ENCODE results near the gene TNNT2. TPM values are rescaled to one million over a fixed set of nuclear protein-coding genes. Genes with fewer than 3 reads are reported as not detected.

The TNNT2 gene
- under 1 TPM; 0.31 to 0.58 TPM for total RNA-seq
- long read RNA-seq, partial matches to known transcripts, result 0 of 1 reads
- long read RNA-seq, other reads (novel, unspliced or antisense), result 1 of 1 reads

GRCh38 chr1:201377611-201378092, at the start of gene TNNT2:
Gene TNNT2 (minus strand): TSS chr1:201377680. CDS start chr1:201373254, 4,426 bp downstream.
- DNase-seq (no peak), ATAC-seq (no peak)
- intact Hi-C loops (cut with DNase I, micrococcal nuclease), result no loop called here

- DNase-seq (no peak), ATAC-seq (no peak)
- intact Hi-C loops (cut with DNase I, micrococcal nuclease), result no loop called here
These were observed 49.2 kb upstream of the TNNT2 start for GRCh38 chr1:201426479-201427310.

GRCh38 chr1:201424146-201424545, 46.7 kb upstream of the TNNT2 start:
- intact Hi-C loops (cut with DNase I, micrococcal nuclease), result no loop called here
- ATAC-seq, result no peak
- no peak for DNase-seq

GRCh38 chr1:201423655-201424054, 46.2 kb upstream of the TNNT2 start:
- DNase-seq, result no peak
- intact Hi-C loops (cut with DNase I, micrococcal nuclease), result no loop called here
- no peak for ATAC-seq

GRCh38 chr1:201422436-201423030, 45.1 kb upstream of the TNNT2 start:
- DNase-seq (no peak), ATAC-seq (no peak)
- intact Hi-C loops (cut with DNase I, micrococcal nuclease), result no loop called here

- no peak for ATAC-seq
- DNase-seq, result no peak
- intact Hi-C loops (cut with DNase I, micrococcal nuclease), result no loop called here
These were observed 44.5 kb upstream of the TNNT2 start for GRCh38 chr1:201422026-201422425.

GRCh38 chr1:201421041-201421440, 43.6 kb upstream of the TNNT2 start:
- intact Hi-C loops (cut with DNase I, micrococcal nuclease), result no loop called here
- ATAC-seq, result no peak
- no peak for DNase-seq

- intact Hi-C loops (cut with DNase I, micrococcal nuclease), result no loop called here
- DNase-seq (no peak), ATAC-seq (no peak)
These were observed 43.1 kb upstream of the TNNT2 start for GRCh38 chr1:201420608-201421002.

- ATAC-seq (no peak), DNase-seq (no peak)
- intact Hi-C loops (cut with DNase I, micrococcal nuclease), result no loop called here
These were observed 42.5 kb upstream of the TNNT2 start for GRCh38 chr1:201419746-201420607.

GRCh38 chr1:201419256-201419655, 41.8 kb upstream of the TNNT2 start:
- intact Hi-C loops (cut with DNase I, micrococcal nuclease), result no loop called here
- ATAC-seq, result no peak
- DNase-seq, result no peak

GRCh38 chr1:201418461-201418860, 41.0 kb upstream of the TNNT2 start:
- no peak for DNase-seq
- intact Hi-C loops (cut with DNase I, micrococcal nuclease), result no loop called here
- ATAC-seq, result no peak

GRCh38 chr1:201414051-201414738, 36.7 kb upstream of the TNNT2 start:
- intact Hi-C loops (cut with DNase I, micrococcal nuclease), result no loop called here
- peak in 1 of 2 donors; percentile 47 for DNase-seq
- peak; percentile 89 for ATAC-seq

GRCh38 chr1:201411292-201411691, 33.8 kb upstream of the TNNT2 start:
- DNase-seq (no peak), ATAC-seq (no peak)
- intact Hi-C loops (cut with DNase I, micrococcal nuclease), result no loop called here

- intact Hi-C loops (cut with DNase I, micrococcal nuclease), result no loop called here
- no peak for DNase-seq
- ATAC-seq, result no peak
These were observed 32.0 kb upstream of the TNNT2 start for GRCh38 chr1:201409440-201409839.

GRCh38 chr1:201408834-201409200, 31.3 kb upstream of the TNNT2 start:
- intact Hi-C loops (cut with DNase I, micrococcal nuclease), result no loop called here
- ATAC-seq, result no peak
- no peak for DNase-seq

- intact Hi-C loops (cut with DNase I, micrococcal nuclease), result no loop called here
- peak; percentile 72 to 93 for DNase-seq
These were observed 30.8 kb upstream of the TNNT2 start for GRCh38 chr1:201408176-201408833.

GRCh38 chr1:201406831-201407406, 29.4 kb upstream of the TNNT2 start:
- intact Hi-C loops (cut with DNase I, micrococcal nuclease), result no loop called here
- DNase-seq (peak; percentile 56 to 74), ATAC-seq (peak; percentile 40)

More at GRCh38 chr1:201408176-201408833, 30.8 kb upstream of the TNNT2 start:
- ATAC-seq, result peak; percentile 42

- intact Hi-C loops (cut with DNase I, micrococcal nuclease), result no loop called here
- DNase-seq (peak; percentile 88 to 90), ATAC-seq (peak; percentile 79)
These were observed 28.0 kb upstream of the TNNT2 start for GRCh38 chr1:201405484-201405831.
